GM12878 (cell line): ENCODE data around the gene TLX1. TPM values are rescaled to one million over a fixed set of nuclear protein-coding genes. Genes with fewer than 3 reads are reported as not detected.

Source experiments
- ATAC-seq: fragments of 200-7000 bp; cut with Tn5 transposase; 3 replicates; pipeline ENCODE4 v1.9.1; 2020; ENCODE audit warnings: mild to moderate bottlenecking, moderate library complexity
- BruUV-seq: library from RNA; stranded (reverse); fragments of 400-500 nt; replicated peaks from 2 replicates; lab custom pipeline; 2021; lab: Mats Ljungman, UMichigan
- CTCF ChIA-PET: fragments of 300-600 bp; sonication (Branson Sonifier 250); formaldehyde crosslinking; extraction: SDS; loops from one replicate; lab custom pipeline; 2021; ENCODE audit warnings: inconsistent platforms; lab: Yijun Ruan, JAX
- POLR2A ChIA-PET: fragments of 350-600 bp; formaldehyde crosslinking; extraction: SDS; loops from one replicate; lab custom pipeline; 2021; ENCODE audit warnings: inconsistent platforms; lab: Charles Lee
- RAD21 ChIA-PET: fragments of 300-600 bp; sonication (Branson Sonifier 250); formaldehyde crosslinking; loops from one replicate; lab custom pipeline; 2023; ENCODE audit warnings: antibody characterized with exemption; ENCODE audit not compliant: unreplicated experiment; lab: Charles Lee
- SMC1A ChIA-PET: fragments of 300-600 bp; sonication (Branson Sonifier 250); formaldehyde crosslinking; loops from one replicate; lab custom pipeline; 2023; ENCODE audit not compliant: unreplicated experiment, uncharacterized antibody; lab: Charles Lee
- DNase-seq: peaks from one replicate; pipeline ENCODE4 v3.0.0-alpha.2; 2011; ENCODE audit warnings: low read depth, low spot score
- FAIRE-seq: peaks from 3 replicates; lab custom pipeline; 2011; peaks lifted over from hg19 to GRCh38; lab: Jason Lieb, UNC
- H2AFZ ChIP-seq: 2 replicates; pipeline ENCODE4 v1.6.0; 2011; ENCODE audit warnings: low read depth, low read length, control low read depth; ENCODE audit not compliant: control insufficient read depth
- H3K27ac ChIP-seq: 2 replicates; pipeline ENCODE4 v1.5.1; 2011; ENCODE audit warnings: control low read depth; ENCODE audit not compliant: control insufficient read depth, insufficient read depth
- H3K27me3 ChIP-seq, 2 experiments: replicated peaks in 1 of 2; 2 replicates each; pipeline versions ENCODE4 v1.6.0 to v1.6.1; 2011; ENCODE audit warnings: low read length in 1 of 2; ENCODE audit not compliant: control insufficient read depth in 2 of 2, insufficient read depth in 2 of 2
- H3K36me3 ChIP-seq, 2 experiments: 2 replicates each; pipeline ENCODE4 v1.5.1; 2011; ENCODE audit warnings: low read length in 1 of 2; ENCODE audit not compliant: control insufficient read depth in 2 of 2, insufficient read depth in 2 of 2
- H3K4me1 ChIP-seq: 2 replicates; pipeline ENCODE4 v1.6.1; 2011; ENCODE audit warnings: mild to moderate bottlenecking, low read length, moderate library complexity, mixed read lengths; ENCODE audit not compliant: control insufficient read depth, insufficient read depth
- H3K4me2 ChIP-seq: 2 replicates; pipeline ENCODE4 v1.6.0; 2011; ENCODE audit warnings: control low read depth; ENCODE audit not compliant: control insufficient read depth, insufficient read depth
- H3K4me3 ChIP-seq: fragments of 200-600 bp; sonication (generic); 2 replicates; pipeline ENCODE4 v1.5.1; 2016
- H3K79me2 ChIP-seq: 2 replicates; pipeline ENCODE4 v1.6.0; 2011; ENCODE audit warnings: low read length; ENCODE audit not compliant: control insufficient read depth, insufficient read depth
- H3K9ac ChIP-seq: 2 replicates; pipeline ENCODE4 v1.8.0; 2011; ENCODE audit warnings: low read length, control low read depth, mixed read lengths; ENCODE audit not compliant: control insufficient read depth, insufficient read depth
- H3K9me3 ChIP-seq: replicated peaks from 3 replicates; pipeline ENCODE4 v1.5.1; 2011; ENCODE audit warnings: mild to moderate bottlenecking, low read length; ENCODE audit not compliant: control insufficient read depth, insufficient read depth
- H4K20me1 ChIP-seq: 2 replicates; pipeline ENCODE4 v1.6.0; 2011; ENCODE audit not compliant: control insufficient read depth, insufficient read depth
- EGR1 ChIP-seq, 2 experiments: IDR thresholded peaks; 1 replicate in 1 of 2; 2 replicates in 1 of 2; pipeline ENCODE4 v1.6.1; 2011 to 2012; ENCODE audit warnings: low read depth in 2 of 2, low read length in 2 of 2, borderline replicate concordance in 1 of 2, mild to moderate bottlenecking in 1 of 2, moderate library complexity in 1 of 2
- FOXM1 ChIP-seq: IDR thresholded peaks from 2 replicates; pipeline ENCODE4 v1.6.1; 2012; ENCODE audit warnings: low read depth, mild to moderate bottlenecking, inconsistent platforms, low read length, moderate library complexity
- NFXL1 ChIP-seq: fragments of 450-650 bp; IDR thresholded peaks from 2 replicates; pipeline ENCODE4 v1.6.1; 2017; ENCODE audit warnings: antibody characterized with exemption, mild to moderate bottlenecking, borderline replicate concordance
- PAX5 ChIP-seq: IDR thresholded peaks from 2 replicates; pipeline ENCODE4 v1.6.1; 2011; ENCODE audit warnings: low read depth, low read length, borderline replicate concordance
- ZNF217 ChIP-seq: fragments of 450-650 bp; IDR thresholded peaks from 2 replicates; pipeline ENCODE4 v1.6.1; 2017; ENCODE audit warnings: antibody characterized with exemption, mild to moderate bottlenecking
- ZNF622 ChIP-seq: fragments of 450-650 bp; IDR thresholded peaks from 2 replicates; pipeline ENCODE4 v1.6.1; 2017; ENCODE audit warnings: mild to moderate bottlenecking, inconsistent platforms
- WGBS: methylation state at CpG from one replicate; pipeline ENCODE4 v1.1.6; 2016; ENCODE audit warnings: low lambda C conversion rate; ENCODE audit not compliant: insufficient replicate concordance, insufficient coverage; ENCODE audit errors: missing lambda C conversion rate; 5-methylcytosine and 5-hydroxymethylcytosine counted together
- in situ Hi-C: fragments of 300-500 bp; cut with MboI; formaldehyde crosslinking; loops from 9 replicates; pipeline ENCODE4 v1.14.3; 2018; ENCODE audit warnings: mixed read lengths
- intact Hi-C: fragments of 100-400 bp; cut with micrococcal nuclease; formaldehyde crosslinking; loops from one replicate; pipeline ENCODE4 v1.14.2; 2022; ENCODE audit not compliant: unreplicated experiment
- polyA plus RNA-seq, 11 experiments: library from polyadenylated mRNA; depleted of rRNA in 4 of 11; unstranded in 6 of 11; stranded (reverse) in 5 of 11; fragments of >200 nt; fragmentation: Nextera tagmentation in 4 of 11; fragmentation: Illumina TruSeq in 1 of 11; extraction: Ambion mirVana in 4 of 11; extraction: Trizol in 1 of 11; gene quantifications; 1 replicate in 1 of 11; 2 replicates in 10 of 11; pipeline versions ENCODE4 v1.2.1 to v1.2.3, GENCODE V29; 2011 to 2016; ENCODE audit warnings: inconsistent platforms in 2 of 11, missing spikeins in 2 of 11, low read depth in 1 of 11
- total RNA-seq, 4 experiments: library from RNA; depleted of rRNA in 3 of 4; stranded (reverse); fragments of >200 nt in 3 of 4; fragmentation: Illumina TruSeq in 1 of 4; extraction: Trizol in 1 of 4; gene quantifications; 2 replicates each; pipeline versions ENCODE4 v1.2.1 to v1.2.3, GENCODE V29; 2013 to 2021
- TF ChIP-seq, protein P1 (sequence below): fragments of 450-650 bp; formaldehyde crosslinking; IDR thresholded peaks from 2 replicates; pipeline ENCODE4 v1.4.0; 2022; ENCODE audit warnings: mild to moderate bottlenecking, moderate library complexity
- TF ChIP-seq, protein P2 (sequence below): IDR thresholded peaks from 2 replicates; pipeline ENCODE4 v1.6.1; 2011; ENCODE audit warnings: mild to moderate bottlenecking, low read depth, low read length, moderate library complexity; ENCODE audit not compliant: insufficient replicate concordance
- TF ChIP-seq, protein P3 (sequence below): IDR thresholded peaks from 2 replicates; pipeline ENCODE4 v1.6.1; 2011; ENCODE audit warnings: low read depth, mild to moderate bottlenecking, low read length, moderate library complexity, borderline replicate concordance; ENCODE audit errors: extremely low read depth

The TLX1 gene
- total and polyA plus RNA-seq, 10 of the 15 experiments (the other 5 are each of a cell fraction or from before 2014, with no cell fraction given), result not detected

DNA sequence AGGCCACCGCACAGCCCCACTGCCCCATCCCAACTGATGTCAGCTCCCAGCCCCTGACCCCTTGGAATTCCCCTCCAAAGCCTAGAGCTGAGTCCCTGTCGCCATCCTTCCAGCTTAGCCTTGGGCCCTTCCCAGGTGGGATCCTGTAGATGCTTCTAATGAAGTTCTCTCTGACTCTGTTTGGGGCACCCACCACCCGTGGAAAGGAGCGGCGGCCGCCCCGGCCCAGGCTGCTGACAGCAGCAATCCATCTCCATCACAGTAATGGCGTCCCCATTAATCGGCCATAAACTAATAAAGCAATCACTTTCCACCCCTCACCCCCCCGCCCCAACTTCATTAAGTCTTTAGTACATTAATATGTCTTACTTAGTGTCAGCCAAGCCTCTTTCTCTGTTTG lies 43.7 kb upstream of the TLX1 start:
- intact Hi-C loops, result no loop called here
- BruUV-seq, result no TSS peak

More for the DNA sequence above, 43.7 kb upstream of the TLX1 start:
- H3K9ac ChIP-seq, result no peak overlapping the region
- H3K79me2 ChIP-seq, result no peaks in the 10 kb centered on the region
- POLR2A ChIA-PET, result no interaction called here
- SMC1A ChIA-PET, result no interaction called here
- H3K27ac ChIP-seq, result no peak overlapping the region
- no peak for TF ChIP-seq NFXL1
- TF ChIP-seq FOXM1, result no peak
- no peak for TF ChIP-seq ZNF622
- TF ChIP-seq EGR1 (IDR thresholded peaks at IDR 0.05; ENCODE audit: borderline replicate concordance in 1 of 2, low read depth in 2 of 2, low read length in 2 of 2), result no peak
- TF ChIP-seq, protein P1, sequence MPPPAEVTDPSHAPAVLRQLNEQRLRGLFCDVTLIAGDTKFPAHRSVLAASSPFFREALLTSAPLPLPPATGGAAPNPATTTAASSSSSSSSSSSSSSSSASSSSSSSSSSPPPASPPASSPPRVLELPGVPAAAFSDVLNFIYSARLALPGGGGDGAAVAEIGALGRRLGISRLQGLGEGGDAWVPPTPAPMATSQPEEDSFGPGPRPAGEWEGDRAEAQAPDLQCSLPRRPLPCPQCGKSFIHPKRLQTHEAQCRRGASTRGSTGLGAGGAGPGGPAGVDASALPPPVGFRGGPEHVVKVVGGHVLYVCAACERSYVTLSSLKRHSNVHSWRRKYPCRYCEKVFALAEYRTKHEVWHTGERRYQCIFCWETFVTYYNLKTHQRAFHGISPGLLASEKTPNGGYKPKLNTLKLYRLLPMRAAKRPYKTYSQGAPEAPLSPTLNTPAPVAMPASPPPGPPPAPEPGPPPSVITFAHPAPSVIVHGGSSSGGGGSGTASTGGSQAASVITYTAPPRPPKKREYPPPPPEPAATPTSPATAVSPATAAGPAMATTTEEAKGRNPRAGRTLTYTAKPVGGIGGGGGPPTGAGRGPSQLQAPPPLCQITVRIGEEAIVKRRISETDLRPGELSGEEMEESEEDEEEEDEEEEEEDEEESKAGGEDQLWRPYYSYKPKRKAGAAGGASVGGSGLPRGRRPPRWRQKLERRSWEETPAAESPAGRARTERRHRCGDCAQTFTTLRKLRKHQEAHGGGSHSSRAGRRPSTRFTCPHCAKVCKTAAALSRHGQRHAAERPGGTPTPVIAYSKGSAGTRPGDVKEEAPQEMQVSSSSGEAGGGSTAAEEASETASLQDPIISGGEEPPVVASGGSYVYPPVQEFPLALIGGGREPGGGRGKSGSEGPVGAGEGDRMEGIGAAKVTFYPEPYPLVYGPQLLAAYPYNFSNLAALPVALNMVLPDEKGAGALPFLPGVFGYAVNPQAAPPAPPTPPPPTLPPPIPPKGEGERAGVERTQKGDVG, result no peak
- TF ChIP-seq, protein P2, sequence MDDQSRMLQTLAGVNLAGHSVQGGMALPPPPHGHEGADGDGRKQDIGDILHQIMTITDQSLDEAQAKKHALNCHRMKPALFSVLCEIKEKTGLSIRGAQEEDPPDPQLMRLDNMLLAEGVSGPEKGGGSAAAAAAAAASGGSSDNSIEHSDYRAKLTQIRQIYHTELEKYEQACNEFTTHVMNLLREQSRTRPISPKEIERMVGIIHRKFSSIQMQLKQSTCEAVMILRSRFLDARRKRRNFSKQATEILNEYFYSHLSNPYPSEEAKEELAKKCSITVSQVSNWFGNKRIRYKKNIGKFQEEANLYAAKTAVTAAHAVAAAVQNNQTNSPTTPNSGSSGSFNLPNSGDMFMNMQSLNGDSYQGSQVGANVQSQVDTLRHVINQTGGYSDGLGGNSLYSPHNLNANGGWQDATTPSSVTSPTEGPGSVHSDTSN, result no peak
- no peak for TF ChIP-seq ZNF217
- TF ChIP-seq, protein P3, sequence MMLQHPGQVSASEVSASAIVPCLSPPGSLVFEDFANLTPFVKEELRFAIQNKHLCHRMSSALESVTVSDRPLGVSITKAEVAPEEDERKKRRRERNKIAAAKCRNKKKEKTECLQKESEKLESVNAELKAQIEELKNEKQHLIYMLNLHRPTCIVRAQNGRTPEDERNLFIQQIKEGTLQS, result no peak
- TF ChIP-seq PAX5, result no peak
- H3K4me3 ChIP-seq, result no peak overlapping the region
- H3K36me3 ChIP-seq, result no peaks in the 10 kb centered on the region
- no peaks in the 10 kb centered on the region for H4K20me1 ChIP-seq
- no peaks in the 10 kb centered on the region for H3K9me3 ChIP-seq
- H2AFZ ChIP-seq, result no peak overlapping the region
- no peaks in the 10 kb centered on the region for H3K4me1 ChIP-seq
- WGBS, result 34% methylated on average over 10 of the region's 10 CpGs
- peaks cover 2 to 14% of the 10 kb centered on the region in 2 experiments for H3K27me3 ChIP-seq
- ATAC-seq (no peak), FAIRE-seq (no peak), DNase-seq (no peak)
- RAD21 ChIA-PET, result no interaction called here
- in situ Hi-C loops, result no loop called here
- CTCF ChIA-PET, result interaction anchor here (1.2 to 5.9 kb wide), 3 partner anchors 9 to 55 kb away, joined by 4 to 31 read pairs (median 4); no protein-coding TSS in a partner anchor
- no peak overlapping the region for H3K4me2 ChIP-seq
